WI38 (cell line): ENCODE data around the gene GON4L.
"Not testable (repeated sequence)": the region's sequence is repeated elsewhere in the genome, so short reads cannot be mapped to it uniquely, and the experiment has no call there.

ENCODE experiments used
- H3K4me3 ChIP-seq: 2 replicates; pipeline ENCODE4 v1.5.1; 2011; ENCODE audit warnings: low read depth, mild to moderate bottlenecking, control low read depth, low read length
- CTCF ChIP-seq: IDR thresholded peaks from 2 replicates; pipeline ENCODE4 v1.5.1; 2012; ENCODE audit warnings: low read depth, mild to moderate bottlenecking, control low read depth, low read length

GON4L gene

GRCh38 chr1:155840386-155840785 is 16.6 kb downstream of the GON4L start:
- TF ChIP-seq CTCF, result no peak
- no peak overlapping the region for H3K4me3 ChIP-seq

DNA sequence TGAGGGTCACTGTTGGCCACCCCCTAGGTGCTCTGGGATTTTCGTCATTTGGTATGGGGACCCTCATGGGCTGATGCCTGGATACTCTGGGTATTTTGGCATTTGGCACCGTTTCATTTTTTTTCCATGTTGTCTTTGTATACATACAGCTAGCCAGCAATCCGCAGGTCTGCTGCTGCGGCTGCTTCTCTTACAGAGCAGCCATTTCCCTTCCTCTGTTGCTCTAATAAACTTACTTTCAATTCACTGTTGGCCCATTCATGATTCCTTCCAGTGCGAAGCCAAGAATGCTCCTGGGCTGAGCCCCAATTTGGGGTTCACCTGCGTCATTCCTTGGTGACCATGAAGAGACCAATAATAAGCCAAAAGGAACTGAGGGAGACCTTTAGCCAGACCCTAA is 21.5 kb downstream of the GON4L start:
- H3K4me3 ChIP-seq, result no peak overlapping the region
- TF ChIP-seq CTCF, result no peak

- not testable (repeated sequence) for H3K4me3 ChIP-seq
Measured at GRCh38 chr1:155834927-155835399, 22.1 kb downstream of the GON4L start.

GRCh38 chr1:155834296-155834926 is 22.6 kb downstream of the GON4L start:
- no peak for TF ChIP-seq CTCF
- no peak overlapping the region for H3K4me3 ChIP-seq

DNA sequence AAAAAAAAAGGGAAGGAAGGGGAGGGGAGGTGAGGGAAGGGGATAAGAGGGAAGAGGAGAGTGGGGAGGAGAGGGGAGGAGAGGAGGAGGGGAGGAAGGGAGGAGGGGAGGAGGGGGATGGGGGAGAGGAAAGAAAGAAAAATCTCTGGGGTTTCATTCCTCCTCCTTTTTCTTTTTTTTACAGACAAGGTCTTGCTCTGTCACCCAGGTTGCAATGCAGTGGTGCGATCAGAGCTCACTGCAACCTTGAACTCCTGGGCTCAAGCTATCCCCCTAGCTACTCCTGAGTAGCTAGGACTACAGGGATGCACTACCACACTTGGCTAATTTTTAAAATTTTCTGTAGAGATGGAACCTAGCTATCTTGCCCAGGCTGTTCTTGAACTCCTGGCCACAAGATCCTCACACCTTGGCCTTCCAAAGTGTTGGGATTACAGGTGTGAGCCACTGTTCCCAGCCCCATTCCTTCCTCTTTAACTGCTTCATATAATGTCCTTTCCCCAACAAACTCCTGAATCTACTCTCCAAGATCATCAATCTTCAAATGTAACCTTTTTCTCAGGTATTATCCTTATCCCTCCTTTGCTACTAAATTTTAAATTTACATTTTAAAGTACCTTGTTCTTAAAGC is 23.2 kb downstream of the GON4L start:
- TF ChIP-seq CTCF, result no peak

DNA sequence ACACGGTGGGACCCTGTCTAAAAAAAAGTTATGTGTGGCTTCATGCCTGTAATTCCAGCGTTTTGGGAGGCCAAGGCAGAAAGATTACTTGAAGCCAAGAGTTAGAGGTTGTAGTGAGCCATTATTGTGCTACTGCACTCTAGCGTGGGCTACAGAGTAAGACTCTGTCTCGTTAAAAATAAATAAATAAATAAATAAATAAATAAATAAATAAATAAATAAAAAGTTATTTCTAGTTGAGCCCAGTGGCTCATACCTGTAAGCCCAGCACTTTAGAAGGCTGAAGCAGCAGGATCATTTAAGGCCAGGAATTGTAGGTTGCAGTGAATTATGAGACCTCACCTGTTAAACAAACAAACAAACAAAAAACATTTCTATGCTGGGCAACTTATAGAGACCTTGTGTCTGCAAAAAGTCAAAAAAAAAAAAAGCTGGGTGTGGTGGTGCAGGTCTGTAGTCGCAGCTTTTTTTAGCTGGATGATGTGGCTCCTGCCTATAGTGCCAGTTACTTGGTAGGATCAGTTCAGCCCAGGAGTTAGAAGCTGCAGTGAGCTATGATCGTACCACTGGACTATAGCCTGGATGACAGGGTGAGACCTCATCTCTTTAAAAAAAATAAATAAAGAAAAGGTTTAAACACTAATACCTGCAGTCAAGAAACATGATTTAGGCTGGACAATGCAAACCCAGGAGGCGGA is 25.6 kb downstream of the GON4L start:
- TF ChIP-seq CTCF, result no peak
- no peak overlapping the region for H3K4me3 ChIP-seq

More for the DNA sequence above, 23.2 kb downstream of the GON4L start:
- H3K4me3 ChIP-seq, result no peak overlapping the region

DNA sequence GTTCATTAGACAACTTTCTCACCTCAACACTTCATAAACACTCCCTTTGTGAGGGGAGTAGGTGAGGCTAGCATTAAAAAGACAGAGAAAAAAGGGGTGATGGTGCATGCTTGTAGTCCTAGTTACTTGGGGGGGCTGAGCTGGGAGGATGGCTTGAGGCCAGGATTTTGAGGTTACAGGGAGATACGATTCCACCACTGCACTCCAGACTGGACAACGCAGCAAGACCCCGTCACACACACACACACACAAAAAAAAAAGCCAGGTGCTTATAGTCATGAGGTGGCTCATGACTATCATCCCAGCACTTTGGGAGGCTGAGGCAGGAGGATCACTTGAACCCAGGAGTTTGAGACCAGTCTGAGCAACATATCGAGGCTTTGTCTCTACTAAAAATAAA is 29.6 kb downstream of the GON4L start:
- no peak overlapping the region for H3K4me3 ChIP-seq
- TF ChIP-seq CTCF, result no peak
